GM12875 (cell line): ENCODE results near the gene PFKP.

Experiments used
- H3K4me3 ChIP-seq: one replicate; pipeline ENCODE4 v1.5.1; 2011; ENCODE audit warnings: low read depth, low read length, control low read depth
- TF ChIP-seq, protein P1 (sequence below): IDR thresholded peaks from 2 replicates; pipeline ENCODE4 v1.5.1; 2011; ENCODE audit warnings: low read depth, mild to moderate bottlenecking, control low read depth, inconsistent platforms, low read length, moderate library complexity, borderline replicate concordance; ENCODE audit not compliant: insufficient read depth

The PFKP gene

GRCh38 chr10:3067118-3067858 lies at the start of gene PFKP:
TSS of gene PFKP (plus strand) at chr10:3067548. CDS start at chr10:3067596, 48 bp downstream.
- H3K4me3 ChIP-seq, result peak within 1 kb of the TSS; percentile 97
- TF ChIP-seq, protein P1, sequence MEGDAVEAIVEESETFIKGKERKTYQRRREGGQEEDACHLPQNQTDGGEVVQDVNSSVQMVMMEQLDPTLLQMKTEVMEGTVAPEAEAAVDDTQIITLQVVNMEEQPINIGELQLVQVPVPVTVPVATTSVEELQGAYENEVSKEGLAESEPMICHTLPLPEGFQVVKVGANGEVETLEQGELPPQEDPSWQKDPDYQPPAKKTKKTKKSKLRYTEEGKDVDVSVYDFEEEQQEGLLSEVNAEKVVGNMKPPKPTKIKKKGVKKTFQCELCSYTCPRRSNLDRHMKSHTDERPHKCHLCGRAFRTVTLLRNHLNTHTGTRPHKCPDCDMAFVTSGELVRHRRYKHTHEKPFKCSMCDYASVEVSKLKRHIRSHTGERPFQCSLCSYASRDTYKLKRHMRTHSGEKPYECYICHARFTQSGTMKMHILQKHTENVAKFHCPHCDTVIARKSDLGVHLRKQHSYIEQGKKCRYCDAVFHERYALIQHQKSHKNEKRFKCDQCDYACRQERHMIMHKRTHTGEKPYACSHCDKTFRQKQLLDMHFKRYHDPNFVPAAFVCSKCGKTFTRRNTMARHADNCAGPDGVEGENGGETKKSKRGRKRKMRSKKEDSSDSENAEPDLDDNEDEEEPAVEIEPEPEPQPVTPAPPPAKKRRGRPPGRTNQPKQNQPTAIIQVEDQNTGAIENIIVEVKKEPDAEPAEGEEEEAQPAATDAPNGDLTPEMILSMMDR, result no peak

GRCh38 chr10:3018247-3018646 lies 49.1 kb upstream of the PFKP start:
- TF ChIP-seq, protein P1, result no peak
- H3K4me3 ChIP-seq, result no peak overlapping the region

GRCh38 chr10:3020311-3020710 lies 47.0 kb upstream of the PFKP start:
- TF ChIP-seq, protein P1, result no peak
- H3K4me3 ChIP-seq, result no peak overlapping the region

- TF ChIP-seq, protein P1, result no peak
- H3K4me3 ChIP-seq, result no peak overlapping the region
Measured at GRCh38 chr10:3020881-3021280, 46.5 kb upstream of the PFKP start.

DNA sequence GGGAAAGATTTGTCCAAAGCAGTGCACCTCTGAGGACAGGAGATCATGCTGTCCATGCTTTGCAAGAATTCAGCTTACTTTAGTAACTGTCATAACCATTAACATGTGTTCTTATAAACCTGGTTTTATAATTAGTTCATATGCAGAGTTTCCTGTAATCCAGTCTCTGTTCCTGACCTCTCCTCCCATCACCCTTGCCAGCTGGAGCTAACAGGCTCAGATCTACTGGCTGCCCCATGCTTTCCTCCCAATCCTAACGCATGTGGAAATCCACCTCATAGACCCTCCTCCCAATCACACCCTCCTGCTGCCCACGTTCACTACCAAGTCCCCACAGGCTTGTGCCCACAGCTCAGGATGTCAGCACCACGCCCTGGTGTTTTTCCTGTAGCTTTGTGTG lies 45.3 kb upstream of the PFKP start:
- no peak overlapping the region for H3K4me3 ChIP-seq
- TF ChIP-seq, protein P1, result no peak

GRCh38 chr10:3023892-3024291 lies 43.5 kb upstream of the PFKP start:
- TF ChIP-seq, protein P1, result no peak
- no peak overlapping the region for H3K4me3 ChIP-seq

DNA sequence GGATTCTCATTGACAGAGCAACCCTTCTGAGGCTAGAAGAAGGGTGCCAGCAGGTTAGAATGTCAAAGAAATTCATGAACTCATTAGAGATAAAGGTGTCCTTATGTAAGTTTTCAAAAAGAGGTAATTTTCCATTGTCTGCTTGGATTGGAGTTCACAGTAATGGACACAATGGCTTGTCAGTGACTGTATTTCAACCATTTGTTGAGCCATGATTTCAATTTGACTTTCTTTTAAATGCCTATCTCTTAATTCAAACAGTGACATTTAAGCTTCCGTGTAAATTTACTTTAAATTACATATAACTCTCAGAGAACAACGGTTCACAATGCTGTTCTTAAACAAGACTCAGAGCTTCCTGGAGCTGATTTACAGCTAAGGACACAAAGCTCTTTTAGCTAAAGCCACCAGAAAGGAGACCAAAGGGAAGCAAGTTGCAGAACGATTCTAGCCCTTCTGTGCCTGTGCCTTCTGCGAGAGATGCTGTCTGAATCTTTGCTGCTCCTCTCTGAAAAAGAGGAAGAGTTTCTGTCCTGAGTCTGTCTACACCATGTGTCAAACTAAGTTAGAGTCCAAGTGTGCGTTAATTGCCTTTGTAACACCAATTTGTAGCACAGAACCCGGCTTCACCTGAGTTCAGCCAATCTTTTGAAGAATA lies 42.2 kb upstream of the PFKP start:
- TF ChIP-seq, protein P1, result no peak
- no peak overlapping the region for H3K4me3 ChIP-seq
